ENCODE measurements around the gene TMEM239.

- TF ChIP-seq ZFP30 (CRISPR knock-in tag; IDR thresholded peaks at IDR 0.05) (no peak), CREB5 (CRISPR knock-in tag; IDR thresholded peaks at IDR 0.05; ENCODE audit: low read depth) (no peak), RARB (CRISPR knock-in tag; IDR thresholded peaks at IDR 0.05) (no peak), TCF4 (CRISPR knock-in tag; IDR thresholded peaks at IDR 0.05; ENCODE audit: borderline replicate concordance) (no peak), ARNTL (CRISPR knock-in tag; IDR thresholded peaks at IDR 0.05; ENCODE audit: borderline replicate concordance, low read depth) (no peak), ZFP3 (CRISPR knock-in tag; IDR thresholded peaks at IDR 0.05) (no peak), PATZ1 (CRISPR knock-in tag; IDR thresholded peaks at IDR 0.05; ENCODE audit: borderline replicate concordance) (no peak)
These were observed 29.4 kb downstream of the TMEM239 start for GRCh38 chr20:2845607-2846006.
